SH-SY5Y (cell line): ENCODE results near the gene TXNL4A.

Experiments used
- GATA2 ChIP-seq: IDR thresholded peaks from 2 replicates; pipeline ENCODE4 v1.6.1; 2011; ENCODE audit warnings: mild to moderate bottlenecking, low read depth, low read length
- GATA3 ChIP-seq: IDR thresholded peaks from 2 replicates; pipeline ENCODE4 v1.6.1; 2011; ENCODE audit warnings: low read depth, mild to moderate bottlenecking, low read length, moderate library complexity

DNA sequence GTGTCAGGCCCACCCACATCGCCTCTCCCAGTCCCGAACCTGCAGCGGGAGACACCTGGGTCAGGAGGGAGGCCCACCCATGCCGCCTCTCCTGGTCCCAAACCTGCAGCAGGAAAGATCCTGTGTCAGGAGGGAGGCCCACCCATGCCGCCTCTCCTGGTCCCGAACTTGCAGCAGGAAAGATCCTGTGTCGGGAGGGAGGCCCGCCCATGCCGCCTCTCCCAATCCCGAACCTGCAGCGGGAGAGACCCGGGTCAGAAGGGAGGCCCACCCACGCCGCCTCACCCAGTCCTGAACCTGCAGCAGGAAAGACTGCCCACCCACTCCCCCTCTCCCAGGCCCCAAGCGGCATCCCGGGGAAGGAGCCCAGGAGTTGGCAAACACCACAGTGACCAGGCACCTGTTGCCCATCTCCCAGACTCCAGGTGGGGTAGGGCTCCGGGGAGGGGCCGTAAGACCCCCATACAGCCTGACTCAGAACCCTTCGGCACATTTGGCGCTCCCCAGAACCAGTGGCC, 44.7 kb downstream of the TXNL4A start:
- TF ChIP-seq GATA3, result no peak
- TF ChIP-seq GATA2, result no peak
